Femur (tissue), 1 donor: ENCODE measurements around the gene RECQL5.
"Not testable (repeated sequence)": the region's sequence is repeated elsewhere in the genome, so short reads cannot be mapped to it uniquely, and the experiment has no call there.

Experiments
- DNase-seq: peaks from one replicate; pipeline ENCODE4 v3.0.0-alpha.2; 2017

RECQL5 gene

GRCh38 chr17:75645889-75646637 lies 20.9 kb downstream of the RECQL5 start:
- DNase-seq: peak; percentile 25

- no peak for DNase-seq
These were observed 21.5 kb downstream of the RECQL5 start for GRCh38 chr17:75645501-75645888.

- no peak for DNase-seq
These were observed 23.3 kb downstream of the RECQL5 start for GRCh38 chr17:75643643-75644017.

GRCh38 chr17:75642784-75643642 lies 23.9 kb downstream of the RECQL5 start:
- DNase-seq: peak; percentile 16

GRCh38 chr17:75642182-75642783 lies 24.7 kb downstream of the RECQL5 start:
- DNase-seq: peak; percentile 16

GRCh38 chr17:75641343-75641742 lies 25.6 kb downstream of the RECQL5 start:
- DNase-seq: peak; percentile 13

- no peak for DNase-seq
These were observed 26.3 kb downstream of the RECQL5 start for GRCh38 chr17:75640556-75641119.

- peak; percentile 13 for DNase-seq
These were observed 27.0 kb downstream of the RECQL5 start for GRCh38 chr17:75639771-75640555.

- no peak for DNase-seq
These were observed 27.6 kb downstream of the RECQL5 start for GRCh38 chr17:75639327-75639726.

- DNase-seq: no peak
These were observed 28.1 kb downstream of the RECQL5 start for GRCh38 chr17:75638893-75639292.

GRCh38 chr17:75638039-75638438 lies 28.9 kb downstream of the RECQL5 start:
- DNase-seq: not testable (repeated sequence)

GRCh38 chr17:75637551-75637950 lies 29.4 kb downstream of the RECQL5 start:
- no peak for DNase-seq

- no peak for DNase-seq
These were observed 29.8 kb downstream of the RECQL5 start for GRCh38 chr17:75637143-75637538.

- no peak for DNase-seq
These were observed 30.4 kb downstream of the RECQL5 start for GRCh38 chr17:75636381-75637142.

- no peak for DNase-seq
These were observed 31.2 kb downstream of the RECQL5 start for GRCh38 chr17:75635610-75636202.

GRCh38 chr17:75634754-75635609 lies 32.0 kb downstream of the RECQL5 start:
- no peak for DNase-seq

- no peak for DNase-seq
These were observed 32.6 kb downstream of the RECQL5 start for GRCh38 chr17:75634376-75634740.

GRCh38 chr17:75633486-75634375 lies 33.2 kb downstream of the RECQL5 start:
- DNase-seq: peak; percentile 96

GRCh38 chr17:75632863-75633485 lies 34.0 kb downstream of the RECQL5 start, which contains the start of gene SMIM5:
TSS of gene SMIM5 (plus strand) at chr17:75633434. CDS start at chr17:75640202, 6,768 bp downstream.
- DNase-seq: peak; percentile 92
